Activated T-cell treated with anti-CD3 and anti-CD28 coated beads, Interleukin-2, amount 50 U/mL, for 24 hours (primary cell): ENCODE measurements around the gene PLCXD3.

Experiments used
- DNase-seq: peaks from one replicate; pipeline ENCODE4 v3.0.0-alpha.2; 2020
- H3K27ac Mint-ChIP-seq: 2 replicates; pipeline ENCODE4 v1.8.0; 2020; ENCODE audit warnings: mild to moderate bottlenecking, mixed read lengths
- H3K27me3 Mint-ChIP-seq: 2 replicates; pipeline ENCODE4 v1.8.0; 2020; ENCODE audit warnings: mixed read lengths
- H3K36me3 Mint-ChIP-seq: 2 replicates; pipeline ENCODE4 v1.8.0; 2020; ENCODE audit warnings: low read depth, mixed read lengths
- H3K4me1 Mint-ChIP-seq: 2 replicates; pipeline ENCODE4 v1.8.0; 2020; ENCODE audit warnings: low read depth, mixed read lengths
- H3K4me3 Mint-ChIP-seq: 2 replicates; pipeline ENCODE4 v1.8.0; 2020; ENCODE audit warnings: mild to moderate bottlenecking, moderate library complexity, mixed read lengths
- H3K9me3 Mint-ChIP-seq: 2 replicates; pipeline ENCODE4 v1.8.0; 2020; ENCODE audit warnings: mixed read lengths

PLCXD3 gene

GRCh38 chr5:41413074-41413473 is 97.3 kb downstream of the PLCXD3 start:
- Mint-ChIP-seq H3K9me3 (no peaks in the 10 kb centered on the region), H3K36me3 (no peaks in the 10 kb centered on the region), H3K4me1 (no peaks in the 10 kb centered on the region), H3K4me3 (no peak overlapping the region), H3K27ac (no peak overlapping the region), H3K27me3 (no peaks in the 10 kb centered on the region)
- no peak for DNase-seq

GRCh38 chr5:41412496-41412895 is 97.9 kb downstream of the PLCXD3 start:
- H3K4me1 Mint-ChIP-seq, result no peaks in the 10 kb centered on the region
- no peaks in the 10 kb centered on the region for H3K9me3 Mint-ChIP-seq
- no peak for DNase-seq
- no peak overlapping the region for H3K4me3 Mint-ChIP-seq
- no peak overlapping the region for H3K27ac Mint-ChIP-seq
- H3K27me3 Mint-ChIP-seq, result no peaks in the 10 kb centered on the region
- H3K36me3 Mint-ChIP-seq, result no peaks in the 10 kb centered on the region

- H3K4me3 Mint-ChIP-seq, result no peak overlapping the region
- H3K9me3 Mint-ChIP-seq, result no peaks in the 10 kb centered on the region
- no peaks in the 10 kb centered on the region for H3K27me3 Mint-ChIP-seq
- no peaks in the 10 kb centered on the region for H3K4me1 Mint-ChIP-seq
- no peaks in the 10 kb centered on the region for H3K36me3 Mint-ChIP-seq
- no peak for DNase-seq
- no peak overlapping the region for H3K27ac Mint-ChIP-seq
Measured at GRCh38 chr5:41410737-41411136, 99.7 kb downstream of the PLCXD3 start.

- Mint-ChIP-seq H3K4me1 (no peaks in the 10 kb centered on the region), H3K27me3 (no peaks in the 10 kb centered on the region), H3K9me3 (no peaks in the 10 kb centered on the region), H3K36me3 (no peaks in the 10 kb centered on the region), H3K4me3 (no peak overlapping the region), H3K27ac (no peak overlapping the region)
- DNase-seq, result no peak
Measured at GRCh38 chr5:41410307-41410706, 100.1 kb downstream of the PLCXD3 start.

- H3K36me3 Mint-ChIP-seq, result no peaks in the 10 kb centered on the region
- H3K4me1 Mint-ChIP-seq, result no peaks in the 10 kb centered on the region
- no peak overlapping the region for H3K4me3 Mint-ChIP-seq
- H3K9me3 Mint-ChIP-seq, result no peaks in the 10 kb centered on the region
- no peak overlapping the region for H3K27ac Mint-ChIP-seq
- no peak for DNase-seq
- H3K27me3 Mint-ChIP-seq, result no peaks in the 10 kb centered on the region
Measured at GRCh38 chr5:41408676-41409443, 101.5 kb downstream of the PLCXD3 start.

- no peak overlapping the region for H3K27ac Mint-ChIP-seq
- H3K27me3 Mint-ChIP-seq, result no peaks in the 10 kb centered on the region
- H3K4me1 Mint-ChIP-seq, result no peaks in the 10 kb centered on the region
- DNase-seq, result no peak
- H3K36me3 Mint-ChIP-seq, result no peaks in the 10 kb centered on the region
- H3K9me3 Mint-ChIP-seq, result no peaks in the 10 kb centered on the region
- no peak overlapping the region for H3K4me3 Mint-ChIP-seq
Measured at GRCh38 chr5:41406936-41407335, 103.5 kb downstream of the PLCXD3 start.

GRCh38 chr5:41406424-41406823 is 104.0 kb downstream of the PLCXD3 start:
- Mint-ChIP-seq H3K27ac (no peak overlapping the region), H3K4me1 (no peaks in the 10 kb centered on the region)
- DNase-seq, result no peak

GRCh38 chr5:41404757-41405156 is 105.6 kb downstream of the PLCXD3 start:
- no peak overlapping the region for H3K27ac Mint-ChIP-seq

More at GRCh38 chr5:41406424-41406823, 104.0 kb downstream of the PLCXD3 start:
- Mint-ChIP-seq H3K9me3 (no peaks in the 10 kb centered on the region), H3K27me3 (no peaks in the 10 kb centered on the region), H3K4me3 (no peak overlapping the region), H3K36me3 (no peaks in the 10 kb centered on the region)

GRCh38 chr5:41403846-41404245 is 106.6 kb downstream of the PLCXD3 start:
- H3K9me3 Mint-ChIP-seq, result peaks cover 8% of the 10 kb centered on the region
- DNase-seq, result no peak
- H3K27ac Mint-ChIP-seq, result no peak overlapping the region
- H3K36me3 Mint-ChIP-seq, result no peaks in the 10 kb centered on the region
- no peak overlapping the region for H3K4me3 Mint-ChIP-seq
- no peaks in the 10 kb centered on the region for H3K27me3 Mint-ChIP-seq
- H3K4me1 Mint-ChIP-seq, result no peaks in the 10 kb centered on the region

More at GRCh38 chr5:41404757-41405156, 105.6 kb downstream of the PLCXD3 start:
- no peaks in the 10 kb centered on the region for H3K36me3 Mint-ChIP-seq
- H3K4me3 Mint-ChIP-seq, result no peak overlapping the region
- no peak for DNase-seq
- peaks cover 1% of the 10 kb centered on the region for H3K9me3 Mint-ChIP-seq
- H3K27me3 Mint-ChIP-seq, result no peaks in the 10 kb centered on the region
- H3K4me1 Mint-ChIP-seq, result no peaks in the 10 kb centered on the region

GRCh38 chr5:41402845-41403244 is 107.6 kb downstream of the PLCXD3 start:
- Mint-ChIP-seq H3K4me3 (no peak overlapping the region), H3K9me3 (peaks cover 18% of the 10 kb centered on the region), H3K4me1 (no peaks in the 10 kb centered on the region), H3K36me3 (no peaks in the 10 kb centered on the region), H3K27me3 (no peaks in the 10 kb centered on the region), H3K27ac (no peak overlapping the region)
- DNase-seq, result no peak

- peaks cover 28% of the 10 kb centered on the region for H3K9me3 Mint-ChIP-seq
- no peaks in the 10 kb centered on the region for H3K4me1 Mint-ChIP-seq
- no peak overlapping the region for H3K27ac Mint-ChIP-seq
- H3K36me3 Mint-ChIP-seq, result no peaks in the 10 kb centered on the region
- DNase-seq, result no peak
- H3K27me3 Mint-ChIP-seq, result no peaks in the 10 kb centered on the region
- H3K4me3 Mint-ChIP-seq, result no peak overlapping the region
Measured at GRCh38 chr5:41399839-41400238, 110.6 kb downstream of the PLCXD3 start.

- no peak overlapping the region for H3K4me3 Mint-ChIP-seq
- H3K27ac Mint-ChIP-seq, result no peak overlapping the region
- H3K4me1 Mint-ChIP-seq, result no peaks in the 10 kb centered on the region
- H3K27me3 Mint-ChIP-seq, result no peaks in the 10 kb centered on the region
- H3K9me3 Mint-ChIP-seq, result peaks cover 8% of the 10 kb centered on the region
- no peaks in the 10 kb centered on the region for H3K36me3 Mint-ChIP-seq
- DNase-seq, result no peak
Measured at GRCh38 chr5:41392016-41392415, 118.4 kb downstream of the PLCXD3 start.

GRCh38 chr5:41374631-41375030 is 135.8 kb downstream of the PLCXD3 start:
- Mint-ChIP-seq H3K4me3 (no peak overlapping the region), H3K27ac (no peak overlapping the region), H3K36me3 (no peaks in the 10 kb centered on the region)

GRCh38 chr5:41373230-41373629 is 137.2 kb downstream of the PLCXD3 start:
- Mint-ChIP-seq H3K27me3 (no peaks in the 10 kb centered on the region), H3K9me3 (no peaks in the 10 kb centered on the region), H3K36me3 (no peaks in the 10 kb centered on the region), H3K4me1 (no peaks in the 10 kb centered on the region), H3K4me3 (no peak overlapping the region), H3K27ac (no peak overlapping the region)
- DNase-seq, result no peak

More at GRCh38 chr5:41374631-41375030, 135.8 kb downstream of the PLCXD3 start:
- Mint-ChIP-seq H3K9me3 (no peaks in the 10 kb centered on the region), H3K27me3 (no peaks in the 10 kb centered on the region), H3K4me1 (no peaks in the 10 kb centered on the region)
- DNase-seq, result no peak

GRCh38 chr5:41371738-41372137 is 138.7 kb downstream of the PLCXD3 start:
- DNase-seq, result no peak
- Mint-ChIP-seq H3K27me3 (no peaks in the 10 kb centered on the region), H3K4me1 (no peaks in the 10 kb centered on the region), H3K9me3 (no peaks in the 10 kb centered on the region), H3K4me3 (no peak overlapping the region), H3K36me3 (no peaks in the 10 kb centered on the region), H3K27ac (no peak overlapping the region)

- H3K27ac Mint-ChIP-seq, result no peak overlapping the region
- no peaks in the 10 kb centered on the region for H3K9me3 Mint-ChIP-seq
- H3K4me3 Mint-ChIP-seq, result no peak overlapping the region
Measured at GRCh38 chr5:41370482-41370881, 139.9 kb downstream of the PLCXD3 start.

More at GRCh38 chr5:41370482-41370881, 139.9 kb downstream of the PLCXD3 start:
- no peaks in the 10 kb centered on the region for H3K27me3 Mint-ChIP-seq
- H3K36me3 Mint-ChIP-seq, result no peaks in the 10 kb centered on the region
- no peaks in the 10 kb centered on the region for H3K4me1 Mint-ChIP-seq
- no peak for DNase-seq
